ENCODE measurements around the gene TRIM24. TPM values are rescaled to one million over a fixed set of nuclear protein-coding genes. Genes with fewer than 3 reads are reported as not detected.

TRIM24 gene
- total and polyA plus RNA-seq, 2 of the 13 experiments (the other 11 are each of a cell fraction or from before 2014, with no cell fraction given), result 100 to 106 TPM

GRCh38 chr7:138625849-138626230 lies 165.8 kb downstream of the TRIM24 start:
- H3K27me3 ChIP-seq (ENCODE audit: control insufficient read depth in 1 of 2, insufficient read depth in 2 of 2, low read length in 2 of 2), result peaks cover 0 to 1% of the 10 kb centered on the region in 2 experiments; a peak in 2 of 5 replicates
- BruUV-seq (replicated peaks), result no TSS peak
- FAIRE-seq (no peak), DNase-seq (ENCODE audit: low spot score) (no peak), ATAC-seq (no peak)
- H3K9ac ChIP-seq (ENCODE audit: insufficient read depth, low read depth, low read length), result no peak overlapping the region
- intact Hi-C loops (cut with micrococcal nuclease; ENCODE audit: unreplicated experiment), result no loop called here
- no peaks in the 10 kb centered on the region for H3K4me1 ChIP-seq (ENCODE audit: insufficient read depth, low read length)
- H3K27ac ChIP-seq (ENCODE audit: extremely low read length, insufficient read depth, low read length), result no peak overlapping the region
- H3K79me2 ChIP-seq (ENCODE audit: insufficient read depth, low read length), result no peaks in the 10 kb centered on the region
- no peak overlapping the region for H3K4me2 ChIP-seq (ENCODE audit: low read depth, low read length)
- ChIA-PET POLR2A (no interaction called here), CTCF (ENCODE audit: low intra/inter-chr PET ratio, low total read pairs) (no interaction called here)
- H3K4me3 ChIP-seq (replicated peaks in 1 of 3; ENCODE audit: insufficient read depth in 1 of 3, low read depth in 2 of 3, low read length in 3 of 3), result no peak overlapping the region
- no peaks in the 10 kb centered on the region for H3K36me3 ChIP-seq (replicated peaks in 1 of 2; ENCODE audit: control insufficient read depth in 1 of 2, insufficient read depth in 2 of 2, low read length in 2 of 2)
- H4K20me1 ChIP-seq (ENCODE audit: insufficient read depth, low read length), result no peaks in the 10 kb centered on the region
- WGBS (ENCODE audit: low lambda C conversion rate), result 31% methylated on average over 5 of the region's 5 CpGs
- TF ChIP-seq FOXA1 (IDR thresholded peaks at IDR 0.05) (no peak), FOXA1 (CRISPR knock-in tag; IDR thresholded peaks at IDR 0.05) (no peak), ZNF589 (CRISPR knock-in tag; conservative IDR thresholded peaks at IDR 0.05) (no peak), MED8 (CRISPR knock-in tag; IDR thresholded peaks at IDR 0.05; ENCODE audit: insufficient replicate concordance) (no peak), U2AF1 (optimal IDR thresholded peaks at IDR 0.05; ENCODE audit: low read depth, low read length) (no peak), ZNF652 (CRISPR knock-in tag; IDR thresholded peaks at IDR 0.05; ENCODE audit: borderline replicate concordance, low read depth) (no peak), CHD2 (IDR thresholded peaks at IDR 0.05; ENCODE audit: low read depth, low read length) (no peak), ZBTB7B (CRISPR knock-in tag; IDR thresholded peaks at IDR 0.05) (no peak), NR1H2 (CRISPR knock-in tag; IDR thresholded peaks at IDR 0.05; ENCODE audit: borderline replicate concordance, low read depth) (no peak)
- no peaks in the 10 kb centered on the region for H3K9me3 ChIP-seq (ENCODE audit: low read length)
- in situ Hi-C loops (cut with HindIII; ENCODE audit: extremely low pct_ligation_motif_present, low pct_unique_long_range_greater_than_20kb), result no loop called here
- H2AFZ ChIP-seq (ENCODE audit: low read length), result no peak overlapping the region

DNA sequence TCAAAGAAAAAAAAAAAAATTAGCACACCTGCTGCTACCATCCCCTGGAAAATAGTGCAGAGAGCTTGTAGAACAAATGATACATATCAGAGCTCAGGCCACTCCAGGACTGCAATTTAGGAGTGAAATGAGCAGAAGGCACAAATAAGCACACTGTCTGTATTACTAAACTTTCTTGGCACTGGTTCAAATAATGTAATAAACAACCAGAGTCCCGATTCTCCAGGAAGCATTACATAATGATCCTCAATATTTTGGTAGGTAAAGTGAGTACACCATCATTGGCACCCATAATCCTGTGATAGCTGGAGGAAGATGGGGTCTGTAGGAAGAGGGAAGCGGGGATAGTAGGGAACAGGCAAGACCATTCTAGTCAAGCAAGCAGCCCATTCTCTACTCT lies 166.8 kb downstream of the TRIM24 start:
- intact Hi-C loops (cut with micrococcal nuclease; ENCODE audit: unreplicated experiment) (no loop called here), in situ Hi-C loops (cut with HindIII; ENCODE audit: extremely low pct_ligation_motif_present, low pct_unique_long_range_greater_than_20kb) (no loop called here)
- H3K36me3 ChIP-seq (replicated peaks in 1 of 2; ENCODE audit: control insufficient read depth in 1 of 2, insufficient read depth in 2 of 2, low read length in 2 of 2), result no peaks in the 10 kb centered on the region
- H3K9ac ChIP-seq (ENCODE audit: insufficient read depth, low read depth, low read length), result no peak overlapping the region
- no peak for TF ChIP-seq NCOR1 (IDR thresholded peaks at IDR 0.05; ENCODE audit: borderline replicate concordance, low read length)
- no peaks in the 10 kb centered on the region; a peak in 2 of 5 replicates for H3K27me3 ChIP-seq (ENCODE audit: control insufficient read depth in 1 of 2, insufficient read depth in 2 of 2, low read length in 2 of 2)
- no peak overlapping the region for H3K4me2 ChIP-seq (ENCODE audit: low read depth, low read length)
- no peaks in the 10 kb centered on the region for H4K20me1 ChIP-seq (ENCODE audit: insufficient read depth, low read length)
- no peak for FAIRE-seq
- CTCF ChIA-PET (ENCODE audit: low intra/inter-chr PET ratio, low total read pairs), result no interaction called here
- no peak overlapping the region for H2AFZ ChIP-seq (ENCODE audit: low read length)
- no peaks in the 10 kb centered on the region for H3K79me2 ChIP-seq (ENCODE audit: insufficient read depth, low read length)
- H3K27ac ChIP-seq (ENCODE audit: extremely low read length, insufficient read depth, low read length), result no peak overlapping the region
- WGBS (ENCODE audit: low lambda C conversion rate), result 17% methylated on average over 2 of the region's 2 CpGs
- POLR2A ChIA-PET, result no interaction called here
- no peaks in the 10 kb centered on the region for H3K4me1 ChIP-seq (ENCODE audit: insufficient read depth, low read length)
- H3K9me3 ChIP-seq (ENCODE audit: low read length), result no peaks in the 10 kb centered on the region
- no peak for DNase-seq (ENCODE audit: low spot score)
- BruUV-seq (replicated peaks), result no TSS peak
- no peak overlapping the region for H3K4me3 ChIP-seq (replicated peaks in 1 of 3; ENCODE audit: insufficient read depth in 1 of 3, low read depth in 2 of 3, low read length in 3 of 3)
- ATAC-seq, result no peak
